Retina (tissue), 1 donor: ENCODE measurements around the gene RAB6B.
A peak's percentile ranks its signal among the peaks of the same experiment; 100 is the strongest.

Experiments used
- DNase-seq: peaks from one replicate; pipeline ENCODE4 v3.0.0-alpha.2; 2016

The RAB6B gene

DNA sequence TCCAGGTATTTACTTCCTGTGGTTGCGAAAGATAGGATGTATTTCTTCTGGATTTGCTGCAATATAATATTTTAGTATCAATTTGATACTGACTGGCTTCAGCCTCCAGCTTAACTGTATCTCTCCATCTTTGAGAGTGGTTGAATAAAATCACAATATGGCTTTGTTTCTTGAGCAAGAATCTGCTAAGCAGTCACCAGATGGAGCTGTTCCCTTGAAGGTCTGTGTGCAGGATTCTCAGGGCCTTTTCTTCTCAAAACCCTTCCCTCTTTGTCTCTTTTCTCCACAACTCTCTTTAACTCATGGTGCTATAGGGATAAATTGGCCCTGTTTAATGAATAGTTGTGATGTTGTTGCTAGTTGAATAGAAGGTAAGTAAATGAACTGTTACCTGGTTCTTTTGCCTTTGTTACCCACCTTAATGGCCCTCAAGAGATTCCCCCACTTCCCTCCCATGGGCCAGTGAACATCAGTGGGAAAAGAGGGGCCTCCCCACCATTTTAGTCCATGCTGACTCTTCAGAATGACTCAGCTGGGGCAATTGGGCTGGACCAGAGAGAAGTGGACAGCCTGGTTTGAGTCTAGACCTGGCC is 34.8 kb upstream of the RAB6B start:
- DNase-seq, result peak; percentile 51

DNA sequence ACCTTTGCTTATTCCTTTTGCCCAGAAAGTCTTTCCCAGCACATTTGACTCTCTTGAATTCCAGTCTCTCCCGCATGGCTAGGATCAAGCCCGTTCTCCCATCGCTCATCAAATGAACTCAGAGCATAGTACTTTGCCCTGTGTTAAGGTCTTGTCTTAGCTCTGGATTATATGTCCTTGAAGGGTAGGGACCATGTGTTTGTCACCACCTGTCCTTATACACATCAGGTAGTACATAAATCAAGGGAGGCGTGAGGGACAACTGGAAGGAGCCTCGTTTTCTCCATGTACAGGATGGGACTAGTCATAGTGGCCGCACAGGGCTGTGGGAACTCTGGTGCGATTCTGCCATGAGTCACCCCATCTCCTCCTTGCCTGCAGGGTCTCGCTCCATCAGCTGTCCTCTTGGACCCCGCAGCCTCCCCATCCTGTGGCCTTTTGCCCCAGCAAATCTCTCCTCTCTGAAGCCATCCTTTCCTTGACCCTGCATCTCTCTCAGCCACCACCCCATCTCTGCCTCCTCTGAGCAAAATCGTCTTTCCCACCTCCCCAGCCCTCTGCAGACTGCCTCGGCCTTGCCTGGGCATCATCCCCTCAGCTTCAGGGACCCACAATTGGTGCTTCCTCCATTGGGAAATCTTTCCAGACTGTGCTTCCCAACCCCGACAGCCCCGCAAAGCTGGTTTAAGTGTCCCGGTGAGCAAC is 33.4 kb upstream of the RAB6B start:
- no peak for DNase-seq

DNA sequence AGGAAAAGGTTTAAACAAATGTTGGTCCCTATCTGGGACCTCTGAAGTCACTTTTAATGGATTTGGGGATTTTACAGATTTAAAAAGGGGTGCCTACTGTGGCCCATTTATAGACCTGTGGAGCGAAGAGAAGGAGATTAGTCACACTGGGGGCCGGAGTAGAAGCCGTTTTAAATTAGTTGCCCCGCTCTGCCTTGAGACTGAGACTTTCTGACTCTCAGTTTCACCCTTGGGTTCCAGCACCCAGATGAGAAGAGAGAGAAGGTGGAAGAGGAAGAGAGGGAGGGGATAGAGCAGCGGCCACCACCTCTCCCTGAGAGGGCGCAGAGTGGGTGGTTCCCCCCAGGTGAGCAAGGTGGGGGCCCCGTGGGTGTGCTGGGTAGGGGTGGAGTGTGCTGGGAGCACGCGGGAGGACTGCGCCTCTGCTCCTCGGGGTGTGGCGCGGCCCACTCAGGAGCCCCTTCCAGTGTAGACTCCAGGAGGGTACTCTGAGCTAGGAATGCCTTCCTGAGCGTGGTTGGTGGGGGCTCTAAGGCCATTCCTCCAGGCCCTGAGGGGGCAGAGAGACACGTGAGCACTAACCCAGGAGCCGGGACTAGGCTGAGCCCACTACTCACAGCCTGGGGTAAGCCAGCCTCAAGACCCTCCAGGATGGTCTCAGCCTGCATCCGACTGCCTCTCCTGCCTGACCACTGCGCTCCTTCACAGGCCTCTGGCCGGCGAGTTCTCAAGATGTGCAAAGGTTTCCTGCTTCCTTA is 32.6 kb upstream of the RAB6B start:
- no peak for DNase-seq

DNA sequence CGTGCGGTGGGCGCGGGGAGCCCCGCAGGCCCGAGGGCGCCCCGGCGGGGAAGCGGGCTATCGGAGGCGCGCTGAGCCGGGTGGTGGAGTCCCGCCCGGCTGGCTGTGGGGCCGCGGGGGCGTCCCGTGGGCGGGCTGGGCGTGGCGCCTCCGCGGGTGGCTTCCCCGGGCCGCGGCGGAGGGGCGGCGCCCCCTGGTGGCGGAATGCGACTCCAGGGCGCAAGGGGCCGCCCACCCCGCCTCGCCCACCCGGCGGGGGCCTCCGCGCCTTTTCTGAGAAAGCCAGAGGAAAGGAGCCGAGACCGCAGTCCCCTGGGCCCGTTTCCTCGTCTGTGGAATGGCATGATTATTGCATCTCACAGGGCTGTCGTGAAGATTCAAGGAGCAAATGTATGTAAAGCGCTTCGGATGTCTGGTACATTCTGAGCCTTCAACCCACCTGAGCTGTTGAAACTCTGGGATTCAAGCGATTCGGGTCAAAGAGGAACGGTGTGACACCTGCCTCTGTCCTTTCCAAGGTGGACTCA is 31.9 kb upstream of the RAB6B start:
- peak; percentile 78 for DNase-seq

DNA sequence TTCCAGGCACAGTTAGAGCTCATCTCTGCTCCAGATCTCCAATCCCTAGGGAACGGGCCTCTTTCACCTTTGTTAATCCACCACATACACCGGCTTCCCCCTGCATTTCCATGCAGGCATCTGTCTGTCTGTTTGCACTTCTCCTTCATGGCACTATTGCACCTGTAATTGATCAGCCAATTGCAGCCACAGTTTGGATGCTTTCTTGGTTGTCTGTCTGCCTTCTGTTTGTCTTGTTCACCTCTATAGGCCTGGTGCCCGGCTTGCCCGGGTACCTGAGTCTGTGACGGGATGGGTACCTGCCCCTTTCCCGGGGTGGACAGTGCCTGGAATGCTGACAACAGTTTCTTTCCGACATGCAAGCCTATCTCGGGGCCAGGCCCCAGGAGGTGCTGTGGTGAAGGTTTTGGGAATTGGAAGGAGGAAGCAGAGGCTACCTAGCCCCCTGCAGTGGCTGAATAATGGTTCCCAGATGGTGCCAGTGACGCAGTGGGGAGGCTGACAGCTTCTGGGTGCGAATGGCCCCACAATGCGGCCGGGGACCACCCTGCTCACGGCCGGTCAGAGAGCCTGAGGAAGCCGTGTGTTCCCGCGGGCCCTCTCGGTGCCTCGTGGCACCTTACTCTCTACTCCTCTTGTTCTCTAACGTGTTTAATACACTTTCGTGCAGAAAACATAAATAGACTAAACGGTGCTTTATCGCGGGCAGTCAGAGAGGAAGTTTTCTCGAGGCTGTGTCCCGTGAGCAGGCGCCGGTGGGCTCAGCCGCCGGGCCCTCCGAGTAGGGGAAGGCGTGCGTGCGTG is 31.3 kb upstream of the RAB6B start:
- peak; percentile 74 for DNase-seq

DNA sequence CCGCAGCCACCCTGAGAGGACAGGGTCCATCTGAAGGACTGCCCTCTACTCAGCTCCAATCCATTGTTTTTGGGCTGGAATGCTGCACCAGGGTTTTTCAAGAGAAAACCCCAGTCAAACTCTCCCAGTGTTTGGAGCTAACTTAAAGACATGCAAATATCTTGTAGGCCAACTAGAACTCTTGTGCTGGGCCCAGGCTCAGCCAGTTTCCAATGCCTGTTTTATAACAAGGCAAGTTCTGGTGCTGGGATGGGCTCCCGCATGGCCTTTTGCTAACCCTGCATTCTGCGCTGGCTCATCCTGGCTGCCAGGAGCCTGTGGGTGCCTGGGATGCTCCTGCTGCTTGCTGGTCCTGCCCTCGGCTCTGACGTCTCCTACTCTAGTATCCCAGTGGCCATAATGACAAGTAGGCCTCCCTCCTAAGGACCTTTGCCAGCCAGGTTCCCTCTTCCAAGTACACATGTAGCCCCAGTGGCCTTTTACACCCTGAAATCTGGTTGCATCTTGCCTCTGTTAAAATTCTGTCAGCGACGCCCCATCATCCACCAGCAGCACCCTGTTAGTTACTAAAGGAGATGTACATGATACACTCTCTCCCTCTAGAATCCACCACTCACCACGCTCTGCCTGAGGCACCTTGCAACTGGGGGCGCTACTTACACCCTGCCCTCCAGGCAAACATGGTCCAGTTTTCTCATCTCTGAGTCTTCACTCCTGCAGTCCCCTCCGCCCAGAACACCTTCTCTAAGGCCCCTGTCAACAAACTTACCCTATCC is 30.5 kb upstream of the RAB6B start:
- DNase-seq, result no peak

DNA sequence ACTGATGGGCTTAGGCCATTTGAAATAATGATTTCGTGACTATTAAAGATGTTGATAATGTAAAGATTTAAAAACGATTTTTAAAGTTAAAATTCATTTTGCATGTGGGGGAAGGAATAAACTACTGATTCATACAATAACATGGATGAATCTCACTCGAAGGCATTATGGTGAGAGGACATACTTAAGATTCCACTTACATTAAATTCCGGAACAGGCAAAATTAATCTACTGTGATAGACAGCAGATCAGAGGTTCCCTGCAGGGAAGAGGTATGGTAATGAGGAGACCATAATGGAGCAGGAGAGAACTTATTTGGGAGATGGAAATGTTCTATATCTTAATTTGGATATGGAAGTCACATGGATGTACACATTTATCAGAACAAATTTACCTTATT is 28.4 kb upstream of the RAB6B start:
- DNase-seq, result no peak

DNA sequence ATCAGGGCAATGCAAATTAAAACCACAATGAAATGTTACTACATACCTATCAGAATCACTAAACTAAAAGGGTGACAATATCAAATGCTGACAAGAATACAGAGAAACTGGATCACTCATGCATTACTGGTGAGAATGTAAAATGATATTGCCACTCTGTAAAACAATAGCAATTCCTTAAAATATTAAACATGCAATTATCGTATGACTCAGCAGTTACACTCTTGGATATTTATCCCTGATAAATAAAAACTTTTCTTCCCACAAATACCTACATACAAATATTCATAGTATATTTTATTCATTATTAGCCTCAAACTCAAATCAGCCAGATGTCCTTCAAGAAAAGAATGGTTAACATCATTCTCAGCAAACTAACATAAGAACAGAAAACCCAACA is 25.9 kb upstream of the RAB6B start:
- no peak for DNase-seq

DNA sequence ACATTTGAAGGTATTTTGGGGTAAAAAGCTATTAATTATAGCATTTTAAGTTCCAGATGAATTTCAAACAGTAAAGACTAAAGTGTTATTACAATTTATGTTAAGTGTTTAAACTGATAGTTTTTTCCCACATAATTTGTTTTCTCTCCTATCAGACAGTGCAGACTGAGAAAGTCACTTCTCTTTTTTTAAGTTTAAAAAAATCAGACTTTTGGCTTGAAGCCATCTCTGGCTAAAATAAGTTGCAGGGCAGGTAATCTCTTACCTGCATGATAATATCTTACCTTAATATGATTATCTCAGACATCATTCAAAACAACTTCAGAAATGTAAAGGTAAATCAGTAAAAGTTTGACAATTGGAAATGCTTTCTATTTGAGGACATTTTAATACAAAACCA is 21.5 kb upstream of the RAB6B start:
- no peak for DNase-seq

DNA sequence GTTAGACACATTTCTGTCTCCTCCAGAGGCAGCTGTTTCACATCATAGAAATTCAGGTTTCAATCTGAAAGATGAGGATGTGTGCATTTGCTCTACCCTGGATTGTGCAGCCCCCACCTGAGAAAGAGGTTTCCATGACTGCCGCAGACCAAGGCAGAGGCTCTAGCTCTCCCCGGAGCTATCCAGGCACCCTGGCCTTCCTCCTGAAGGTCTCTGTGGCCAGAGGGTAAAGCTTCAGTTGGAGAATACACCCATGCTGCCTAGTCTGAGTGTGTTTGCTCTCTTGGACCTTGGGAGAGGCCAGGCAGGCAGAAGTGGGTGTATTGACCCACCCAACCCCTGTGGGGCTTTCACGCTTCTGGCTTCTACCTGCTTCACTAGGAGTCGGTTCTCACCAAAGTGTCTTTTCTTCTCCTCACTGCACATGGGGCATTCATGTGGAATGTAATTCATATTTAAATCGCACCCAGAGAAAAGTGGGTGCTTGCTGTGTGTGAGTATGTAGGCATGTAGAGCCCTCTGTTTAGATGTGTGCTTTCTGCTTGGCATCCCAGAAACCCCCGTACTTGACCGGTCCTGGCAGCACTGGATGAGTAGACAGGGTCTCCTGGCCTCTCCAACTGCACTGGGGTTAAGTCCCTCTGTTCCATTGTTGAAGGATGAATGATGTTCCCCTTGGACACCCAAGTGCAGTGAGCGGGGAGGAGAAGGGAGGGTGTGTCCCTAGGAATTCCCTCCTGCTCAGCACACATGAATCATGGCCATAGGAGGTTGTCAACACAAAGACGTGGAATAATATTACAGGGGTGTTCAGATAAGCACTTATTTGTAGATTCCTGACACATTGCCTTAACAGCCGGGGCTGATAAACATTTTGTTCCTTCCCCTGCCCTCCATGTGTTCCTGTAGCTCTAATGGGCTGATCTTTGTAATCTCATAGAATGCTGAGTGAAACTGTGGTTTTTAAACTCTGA is 20.3 kb upstream of the RAB6B start:
- no peak for DNase-seq

DNA sequence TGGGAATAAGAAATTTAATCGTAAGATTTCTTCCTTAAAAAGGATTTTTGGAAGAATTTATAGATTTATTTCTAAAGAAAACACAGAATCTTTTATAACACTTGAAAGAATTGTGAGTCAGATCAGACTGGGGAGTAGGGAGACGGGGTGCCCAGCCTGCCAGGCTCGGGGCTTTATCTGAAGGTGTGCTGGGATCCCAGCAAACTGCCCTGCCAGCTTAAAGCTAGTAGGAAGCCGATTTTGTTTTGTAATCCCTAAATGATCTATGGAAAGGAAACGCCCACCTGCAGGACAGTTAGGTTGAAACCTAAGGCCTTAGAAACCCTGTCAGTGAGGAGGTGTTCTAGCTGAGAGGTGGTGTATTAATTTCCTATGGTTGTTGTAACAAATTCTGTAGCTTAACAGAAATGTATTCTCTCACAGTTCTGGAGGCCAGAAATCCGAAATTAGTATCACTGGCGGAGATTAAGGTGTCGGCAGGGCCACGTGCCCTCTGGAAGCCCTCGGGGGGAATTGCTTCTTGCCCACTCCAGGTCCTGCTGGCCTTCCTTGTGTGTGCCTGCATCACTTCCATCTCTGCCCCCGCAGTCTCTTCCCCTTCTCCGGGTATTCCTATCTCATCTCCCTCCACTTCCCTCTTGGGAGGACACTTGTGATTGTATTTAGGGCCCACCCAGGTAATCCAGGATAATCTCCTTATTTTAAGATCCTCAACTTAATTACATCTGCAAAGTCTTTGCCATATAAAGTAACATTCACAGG is 19.3 kb upstream of the RAB6B start:
- DNase-seq, result no peak

DNA sequence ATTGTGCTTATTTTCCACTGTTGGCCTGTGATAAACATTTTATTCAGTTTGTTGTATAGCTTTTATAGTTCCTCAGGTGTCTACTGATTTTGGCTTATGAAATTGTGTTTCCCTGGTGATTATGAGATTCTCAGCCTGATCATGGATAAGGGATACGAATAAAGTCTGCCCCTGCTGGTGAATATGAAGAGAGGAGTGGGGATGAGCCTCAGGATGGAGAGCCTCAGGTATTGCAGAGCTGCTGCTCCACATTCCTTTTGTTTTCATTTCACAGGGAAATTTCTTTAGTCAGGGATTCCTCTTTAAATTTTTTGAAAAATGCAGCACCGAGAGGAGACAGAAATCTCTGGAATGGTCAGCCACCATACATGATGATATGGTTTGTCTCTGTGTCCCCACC is 14.7 kb upstream of the RAB6B start:
- no peak for DNase-seq

DNA sequence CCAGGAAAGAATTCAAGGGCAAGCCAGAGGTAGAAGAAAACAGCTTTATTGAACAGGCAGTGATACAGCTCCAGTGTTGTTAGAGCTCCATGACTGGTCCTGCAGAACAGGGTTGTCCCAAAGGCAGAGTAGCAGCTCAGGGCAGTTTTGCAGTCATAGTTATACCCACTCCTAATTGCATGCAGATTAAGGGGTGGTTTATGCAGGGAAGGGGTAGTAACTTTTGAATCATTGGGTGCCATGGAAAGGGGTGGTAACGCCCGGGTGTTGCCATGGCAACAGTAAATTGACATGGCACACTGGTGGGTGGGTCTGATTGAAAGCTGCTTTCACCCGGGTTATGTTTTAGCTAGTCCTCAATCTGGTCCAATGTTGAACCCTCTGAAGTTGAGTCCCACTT is 9.7 kb upstream of the RAB6B start:
- DNase-seq, result no peak

DNA sequence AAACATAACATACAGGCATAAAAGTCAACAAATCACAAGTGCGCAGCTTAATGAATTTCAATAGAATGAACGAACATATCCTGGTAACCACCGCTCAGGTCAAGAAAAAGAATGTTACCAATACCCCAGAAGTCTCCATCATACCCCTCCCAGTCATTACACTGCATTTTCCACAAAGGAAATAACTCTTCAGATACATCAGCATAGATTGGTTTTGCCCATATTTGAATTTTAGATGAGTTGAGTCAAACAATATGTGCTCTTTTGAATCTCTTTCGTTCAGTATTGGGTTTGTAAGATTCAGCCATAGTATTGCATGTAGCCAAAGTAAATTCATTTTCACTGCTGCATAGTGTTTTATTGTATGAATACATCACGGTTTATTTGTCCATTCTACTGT is 6.2 kb upstream of the RAB6B start:
- DNase-seq, result no peak

DNA sequence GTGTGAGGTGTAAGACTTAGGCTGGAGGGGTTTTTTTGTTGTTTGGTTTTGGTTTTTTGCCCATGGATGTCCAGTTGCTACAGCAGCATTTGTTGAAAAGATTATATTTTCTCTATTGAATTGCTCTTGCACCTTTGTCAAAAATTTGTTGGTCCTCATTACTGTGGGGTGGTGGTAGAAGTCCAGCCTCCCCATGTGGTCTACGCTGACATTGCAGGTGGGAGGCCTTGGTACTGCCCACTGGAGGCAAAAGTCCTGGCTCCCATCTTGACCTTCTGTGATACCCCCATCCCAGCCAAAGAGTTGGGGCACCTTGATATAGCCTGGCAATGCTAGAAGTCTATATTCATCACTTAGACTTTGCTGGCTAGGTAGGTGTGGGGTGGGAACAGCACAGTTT is 5.4 kb upstream of the RAB6B start:
- DNase-seq, result no peak

DNA sequence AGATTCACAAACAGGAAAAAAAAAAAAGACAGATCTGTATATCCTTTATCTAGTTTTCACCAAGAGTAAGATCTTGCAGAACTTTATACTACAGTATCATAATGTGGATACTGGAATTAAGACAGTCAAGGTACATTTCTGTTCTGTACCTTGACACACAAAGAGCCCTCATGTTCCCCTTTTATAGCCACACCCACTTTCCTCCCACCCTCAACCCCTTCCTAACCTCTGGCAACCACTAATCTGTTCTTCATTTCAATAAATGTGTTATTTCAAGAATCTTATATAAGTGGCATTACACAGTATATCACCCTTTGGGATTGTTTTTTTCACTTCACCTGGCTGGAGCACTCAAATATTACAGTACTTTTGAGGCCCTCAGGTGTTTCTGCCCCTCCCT is 3.6 kb upstream of the RAB6B start:
- DNase-seq, result no peak

DNA sequence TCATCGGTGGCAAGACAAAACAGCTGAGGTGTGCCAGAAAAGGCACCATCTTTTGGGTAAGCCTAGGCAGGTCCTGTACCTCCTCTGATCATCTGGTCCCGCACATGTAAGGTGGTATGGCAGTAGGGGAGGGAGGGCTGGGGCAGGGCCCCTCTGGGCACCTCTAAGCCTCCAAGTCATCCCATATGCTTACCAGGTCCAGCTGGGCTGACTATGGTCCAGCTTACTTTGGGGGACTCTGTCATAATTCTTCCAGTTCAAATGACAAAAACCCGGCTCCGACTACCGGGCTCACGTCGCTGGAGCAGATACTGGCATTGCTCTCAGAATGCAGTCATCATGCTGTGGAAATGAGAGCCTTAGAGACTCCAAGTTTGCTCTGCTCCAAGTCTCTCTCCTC is 1.9 kb upstream of the RAB6B start:
- no peak for DNase-seq

DNA sequence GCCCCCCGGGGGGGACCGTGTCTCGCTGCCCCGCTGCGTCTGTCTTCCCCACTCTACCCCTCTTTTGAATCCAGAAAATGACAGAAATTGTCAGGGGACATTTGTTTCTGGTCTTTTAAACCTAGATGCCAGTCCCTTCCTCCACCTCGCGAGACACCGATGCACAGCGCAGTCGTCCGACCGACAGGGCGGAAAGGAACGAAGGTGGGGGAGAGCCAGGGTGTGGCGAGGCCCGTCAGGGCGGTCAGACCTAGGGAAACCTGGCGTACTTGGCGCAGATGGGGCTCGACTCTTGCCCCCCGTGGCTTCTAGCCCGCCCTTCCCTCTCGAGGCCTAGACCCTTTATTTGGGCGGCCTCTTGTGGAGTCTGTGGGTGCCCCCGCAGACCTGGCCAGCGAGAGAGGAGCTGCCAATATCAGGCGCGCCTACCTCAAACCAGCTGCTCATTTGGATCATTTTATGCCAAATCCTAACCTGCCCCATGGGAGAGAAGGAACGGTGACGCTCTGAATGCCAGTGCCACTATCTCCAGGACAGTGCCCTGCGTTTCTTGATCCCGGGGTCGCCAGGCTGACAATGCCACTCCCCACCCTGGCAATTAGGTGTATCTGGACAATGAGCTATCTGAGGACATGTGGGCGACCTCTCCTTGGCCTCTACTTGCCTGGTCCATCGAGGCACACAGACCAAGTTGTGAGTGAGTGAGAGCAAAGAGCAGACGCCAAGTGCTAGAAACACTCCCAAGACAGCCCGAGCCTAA is 500 bp upstream of the RAB6B start:
- DNase-seq, result peak; percentile 86

DNA sequence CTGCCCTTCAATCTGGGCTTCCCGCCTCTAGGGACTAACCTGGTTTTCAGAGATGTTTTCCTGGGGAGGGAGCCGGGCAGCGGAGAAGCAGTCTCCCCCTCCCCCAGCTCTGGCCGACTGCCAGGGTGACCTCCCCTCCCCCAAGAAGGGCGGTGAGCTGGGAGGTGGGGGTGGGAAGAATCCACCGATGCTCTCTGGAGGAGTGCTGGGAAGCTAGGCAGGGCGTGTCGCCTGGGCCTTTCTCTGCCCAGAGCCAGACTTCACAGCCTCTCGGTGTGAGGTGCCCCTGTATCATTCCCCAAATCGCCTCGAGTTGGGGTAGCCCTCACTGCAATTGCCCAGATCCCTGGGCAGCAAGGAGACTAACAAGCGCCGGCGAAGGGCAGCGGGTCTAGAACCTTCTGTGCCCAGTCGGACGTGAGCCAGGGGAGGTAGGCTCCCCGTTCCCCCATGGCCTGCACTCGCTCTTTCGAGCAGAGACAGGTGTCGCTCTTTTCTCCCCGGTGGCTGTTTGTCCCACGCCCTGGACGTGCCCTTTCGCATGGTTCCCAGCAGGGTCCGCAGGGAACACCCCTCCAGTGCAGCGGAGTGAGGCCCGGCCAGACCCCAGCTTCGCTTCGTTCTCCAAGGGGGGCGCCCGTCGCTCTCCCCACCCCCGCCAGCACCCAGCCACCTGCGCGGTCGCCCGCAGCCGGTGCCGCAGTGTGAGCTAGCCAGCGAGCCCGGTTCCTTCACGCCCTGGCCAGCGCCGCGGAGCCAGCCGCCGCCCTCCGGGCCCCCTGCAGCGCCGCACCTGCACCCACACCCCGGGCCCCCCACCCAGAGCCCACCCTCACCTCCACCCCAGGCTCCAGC is 1.1 kb downstream of the RAB6B start:
- DNase-seq, result peak; percentile 62
